RWPE2 (cell line): ENCODE results near the gene SLC66A2.

Experiments
- ATAC-seq: fragments of 200-7000 bp; cut with Tn5 transposase; 3 replicates; pipeline ENCODE4 v1.9.1; 2021; ENCODE audit warnings: low read depth
- DNase-seq: peaks from one replicate; pipeline ENCODE4 v3.0.0-alpha.2; 2020; ENCODE audit warnings: low spot score
- H3K27ac ChIP-seq: fragments of 450-650 bp; 2 replicates; pipeline ENCODE4 v1.5.1; 2017; ENCODE audit warnings: mild to moderate bottlenecking; ENCODE audit not compliant: poor library complexity, severe bottlenecking
- H3K27me3 ChIP-seq: fragments of 250-450 bp; sonication (Bioruptor Pico); 2 replicates; pipeline ENCODE4 v1.5.1; 2021; ENCODE audit warnings: mild to moderate bottlenecking, moderate library complexity; ENCODE audit not compliant: insufficient read depth, poor library complexity, severe bottlenecking
- H3K36me3 ChIP-seq: fragments of 250-450 bp; sonication (Bioruptor Pico); 2 replicates; pipeline ENCODE4 v1.5.1; 2020; ENCODE audit warnings: low read depth, mild to moderate bottlenecking, moderate library complexity
- H3K4me1 ChIP-seq: fragments of 250-450 bp; sonication (Bioruptor Pico); 2 replicates; pipeline ENCODE4 v1.5.1; 2021; ENCODE audit warnings: mild to moderate bottlenecking, moderate library complexity; ENCODE audit not compliant: insufficient read depth, poor library complexity, severe bottlenecking
- H3K4me3 ChIP-seq: fragments of 250-450 bp; sonication (Bioruptor Pico); 2 replicates; pipeline ENCODE4 v1.5.1; 2021; ENCODE audit warnings: mild to moderate bottlenecking, moderate library complexity; ENCODE audit not compliant: severe bottlenecking
- H3K9me3 ChIP-seq: fragments of 250-450 bp; sonication (Bioruptor Pico); 2 replicates; pipeline ENCODE4 v1.5.1; 2021; ENCODE audit warnings: mild to moderate bottlenecking, moderate library complexity; ENCODE audit not compliant: severe bottlenecking
- TF ChIP-seq, protein P1 (sequence below): fragments of 450-650 bp; IDR thresholded peaks from one replicate; pipeline ENCODE4 v1.5.1; 2017; ENCODE audit warnings: mild to moderate bottlenecking, moderate library complexity; ENCODE audit not compliant: poor library complexity, severe bottlenecking

SLC66A2 gene

DNA sequence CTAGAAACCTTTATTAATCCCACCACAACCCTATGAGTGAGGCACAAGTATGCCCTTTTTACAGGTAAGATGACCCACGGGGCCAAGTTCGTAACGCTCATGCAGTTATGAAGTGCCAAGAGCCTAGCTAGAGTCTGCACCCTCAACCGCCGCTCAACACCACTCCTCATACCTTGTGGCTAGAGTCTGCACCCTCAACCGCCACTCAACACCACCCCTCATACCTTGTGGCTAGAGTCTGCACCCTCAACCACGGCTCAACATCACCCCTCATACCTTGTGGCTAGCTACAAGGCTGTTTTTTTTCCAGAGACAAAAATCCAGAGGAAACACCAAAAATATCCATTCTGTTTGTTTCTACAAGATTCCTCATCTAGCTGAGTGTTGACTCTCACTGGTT lies 32.3 kb upstream of the SLC66A2 start:
- Histone ChIP-seq H3K36me3 (peaks cover 69% of the 10 kb centered on the region), H3K27me3 (no peaks in the 10 kb centered on the region), H3K4me3 (no peak overlapping the region), H3K4me1 (peaks cover 4% of the 10 kb centered on the region), H3K27ac (no peak overlapping the region), H3K9me3 (no peaks in the 10 kb centered on the region)
- TF ChIP-seq, protein P1, sequence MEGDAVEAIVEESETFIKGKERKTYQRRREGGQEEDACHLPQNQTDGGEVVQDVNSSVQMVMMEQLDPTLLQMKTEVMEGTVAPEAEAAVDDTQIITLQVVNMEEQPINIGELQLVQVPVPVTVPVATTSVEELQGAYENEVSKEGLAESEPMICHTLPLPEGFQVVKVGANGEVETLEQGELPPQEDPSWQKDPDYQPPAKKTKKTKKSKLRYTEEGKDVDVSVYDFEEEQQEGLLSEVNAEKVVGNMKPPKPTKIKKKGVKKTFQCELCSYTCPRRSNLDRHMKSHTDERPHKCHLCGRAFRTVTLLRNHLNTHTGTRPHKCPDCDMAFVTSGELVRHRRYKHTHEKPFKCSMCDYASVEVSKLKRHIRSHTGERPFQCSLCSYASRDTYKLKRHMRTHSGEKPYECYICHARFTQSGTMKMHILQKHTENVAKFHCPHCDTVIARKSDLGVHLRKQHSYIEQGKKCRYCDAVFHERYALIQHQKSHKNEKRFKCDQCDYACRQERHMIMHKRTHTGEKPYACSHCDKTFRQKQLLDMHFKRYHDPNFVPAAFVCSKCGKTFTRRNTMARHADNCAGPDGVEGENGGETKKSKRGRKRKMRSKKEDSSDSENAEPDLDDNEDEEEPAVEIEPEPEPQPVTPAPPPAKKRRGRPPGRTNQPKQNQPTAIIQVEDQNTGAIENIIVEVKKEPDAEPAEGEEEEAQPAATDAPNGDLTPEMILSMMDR: no peak
- no peak for DNase-seq
- no peak for ATAC-seq

- no peaks in the 10 kb centered on the region for H3K27me3 ChIP-seq
- H3K4me3 ChIP-seq: no peak overlapping the region
- no peak for ATAC-seq
- TF ChIP-seq, protein P1: no peak
- no peak overlapping the region for H3K27ac ChIP-seq
- H3K4me1 ChIP-seq: peaks cover 4% of the 10 kb centered on the region
- no peak for DNase-seq
- H3K36me3 ChIP-seq: peaks cover 73% of the 10 kb centered on the region
- no peaks in the 10 kb centered on the region for H3K9me3 ChIP-seq
Measured at GRCh38 chr18:79983253-79983652, 31.8 kb upstream of the SLC66A2 start.

DNA sequence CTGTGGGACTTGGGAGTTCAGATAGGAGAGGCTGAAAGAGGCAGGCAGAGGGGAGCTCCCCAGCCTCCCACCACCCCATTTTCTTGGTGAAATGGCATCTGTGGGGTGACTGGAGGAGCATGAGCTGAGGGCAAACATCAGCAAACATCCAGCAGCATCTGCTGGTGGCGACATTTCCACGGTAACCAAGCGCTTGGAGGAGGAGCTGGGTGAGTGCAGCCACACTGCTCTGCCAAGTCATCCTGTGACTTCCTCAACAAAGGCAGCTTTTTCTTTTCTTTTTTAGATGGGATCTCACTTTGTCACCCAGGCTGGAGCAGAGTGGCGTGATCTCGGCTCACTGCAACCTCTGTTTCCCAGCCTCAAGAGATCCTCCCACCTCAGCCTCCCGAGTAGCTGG lies 31.3 kb upstream of the SLC66A2 start:
- DNase-seq: no peak

GRCh38 chr18:79980585-79980984 lies 29.1 kb upstream of the SLC66A2 start:
- H3K36me3 ChIP-seq: peaks cover 85% of the 10 kb centered on the region
- no peak for ATAC-seq
- H3K4me3 ChIP-seq: no peak overlapping the region

More for the DNA sequence above, 31.3 kb upstream of the SLC66A2 start:
- ATAC-seq: no peak
- Histone ChIP-seq H3K36me3 (peaks cover 78% of the 10 kb centered on the region), H3K9me3 (no peaks in the 10 kb centered on the region), H3K27me3 (no peaks in the 10 kb centered on the region), H3K27ac (no peak overlapping the region), H3K4me1 (peaks cover 4% of the 10 kb centered on the region), H3K4me3 (no peak overlapping the region)
- TF ChIP-seq, protein P1: no peak

DNA sequence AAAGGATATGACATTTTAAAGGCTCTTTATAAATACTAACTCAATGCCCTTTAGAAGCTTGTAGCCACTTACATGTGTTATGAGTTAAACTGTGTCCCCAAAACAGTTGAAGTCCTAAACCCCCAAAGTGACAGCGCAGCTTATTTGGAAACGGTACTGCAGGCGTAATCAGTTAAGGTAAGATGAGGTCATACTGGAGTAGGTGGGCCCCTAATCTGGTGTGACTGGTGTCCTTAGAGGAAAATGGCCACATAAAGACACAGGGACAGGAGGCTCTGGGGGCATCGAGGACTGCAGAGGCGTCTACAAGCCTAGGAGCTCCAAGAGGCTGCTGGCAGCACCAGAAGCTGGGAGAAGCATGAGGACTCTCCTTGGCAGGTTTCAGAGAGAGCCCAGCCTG lies 28.4 kb upstream of the SLC66A2 start:
- Histone ChIP-seq H3K27me3 (no peaks in the 10 kb centered on the region), H3K4me3 (no peak overlapping the region), H3K4me1 (no peaks in the 10 kb centered on the region), H3K9me3 (peaks cover 2% of the 10 kb centered on the region), H3K36me3 (peaks cover 85% of the 10 kb centered on the region), H3K27ac (no peak overlapping the region)
- ATAC-seq (no peak), DNase-seq (no peak)
- TF ChIP-seq, protein P1: no peak

More at GRCh38 chr18:79980585-79980984, 29.1 kb upstream of the SLC66A2 start:
- no peaks in the 10 kb centered on the region for H3K4me1 ChIP-seq
- H3K9me3 ChIP-seq: peaks cover 2% of the 10 kb centered on the region
- DNase-seq: no peak
- H3K27me3 ChIP-seq: no peaks in the 10 kb centered on the region
- TF ChIP-seq, protein P1: no peak
- no peak overlapping the region for H3K27ac ChIP-seq
